A549 (cell line): ENCODE results near the gene LSP1.

Experiments
- CTCF ChIP-seq: fragments of >200 bp; sonication (Bioruptor Twin); formaldehyde crosslinking; IDR thresholded peaks from 3 replicates; pipeline ENCODE4 v1.5.1; 2016
- EHMT2 ChIP-seq: fragments of 200-600 bp; sonication (generic); IDR thresholded peaks from 2 replicates; pipeline ENCODE4 v1.6.1; 2016; ENCODE audit warnings: antibody characterized with exemption, low read depth, mild to moderate bottlenecking, moderate library complexity
- EP300 ChIP-seq, 2 experiments: fragments of >200 bp; sonication (Bioruptor Twin); formaldehyde crosslinking; IDR thresholded peaks; 2 replicates in 1 of 2; 3 replicates in 1 of 2; pipeline ENCODE4 v1.6.1; 2016 to 2017
- JUNB ChIP-seq: fragments of >200 bp; sonication (Bioruptor Twin); formaldehyde crosslinking; IDR thresholded peaks from 2 replicates; pipeline ENCODE4 v1.6.1; 2016
- KDM5A ChIP-seq: fragments of 200-600 bp; sonication (generic); IDR thresholded peaks from 2 replicates; pipeline ENCODE4 v1.6.1; 2016; ENCODE audit warnings: antibody characterized with exemption, mild to moderate bottlenecking
- MAFK ChIP-seq: fragments of 450-650 bp; IDR thresholded peaks from 2 replicates; pipeline ENCODE4 v1.6.1; 2014; ENCODE audit not compliant: partially characterized antibody
- ZFP36 ChIP-seq: fragments of 450-650 bp; IDR thresholded peaks from 2 replicates; pipeline ENCODE4 v1.6.1; 2014; ENCODE audit warnings: borderline replicate concordance; ENCODE audit not compliant: partially characterized antibody
- TF ChIP-seq, protein P1 (sequence below): fragments of 250-450 bp; sonication (Bioruptor Pico); IDR thresholded peaks from 2 replicates; pipeline ENCODE4 v1.5.0; 2020; ENCODE audit warnings: low read depth, mild to moderate bottlenecking, moderate library complexity

- no peak for TF ChIP-seq EP300 (IDR thresholded peaks at IDR 0.05)
- no peak for TF ChIP-seq EHMT2
- TF ChIP-seq KDM5A, result no peak
- TF ChIP-seq MAFK, result no peak
- no peak for TF ChIP-seq JUNB
- TF ChIP-seq CTCF, result no peak
- TF ChIP-seq, protein P1, sequence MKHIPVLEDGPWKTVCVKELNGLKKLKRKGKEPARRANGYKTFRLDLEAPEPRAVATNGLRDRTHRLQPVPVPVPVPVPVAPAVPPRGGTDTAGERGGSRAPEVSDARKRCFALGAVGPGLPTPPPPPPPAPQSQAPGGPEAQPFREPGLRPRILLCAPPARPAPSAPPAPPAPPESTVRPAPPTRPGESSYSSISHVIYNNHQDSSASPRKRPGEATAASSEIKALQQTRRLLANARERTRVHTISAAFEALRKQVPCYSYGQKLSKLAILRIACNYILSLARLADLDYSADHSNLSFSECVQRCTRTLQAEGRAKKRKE (CRISPR knock-in tag), result no peak
- TF ChIP-seq ZFP36, result no peak
These were observed 17.4 kb downstream of the LSP1 start for GRCh38 chr11:1870326-1870696.
